AG04449 (cell line): Measurements from ENCODE around the gene AHRR.
"Not testable (repeated sequence)": the region's sequence is repeated elsewhere in the genome, so short reads cannot be mapped to it uniquely, and the experiment has no call there.

ENCODE experiments used
- CTCF ChIA-PET: fragments of 350-600 bp; formaldehyde crosslinking; extraction: SDS; loops from one replicate; lab custom pipeline; 2021; ENCODE audit warnings: antibody characterized with exemption; lab: Yijun Ruan, JAX
- POLR2A ChIA-PET: fragments of 400-600, 350-600 bp; formaldehyde crosslinking; extraction: SDS; loops from one replicate; lab custom pipeline; 2020; ENCODE audit warnings: antibody characterized with exemption, inconsistent platforms; lab: Yijun Ruan, JAX
- DNase-seq: peaks from one replicate; pipeline ENCODE4 v3.0.0-alpha.2; 2010; ENCODE audit warnings: low read depth, low spot score
- H3K4me3 ChIP-seq: 2 replicates; pipeline ENCODE4 v1.5.1; 2011; ENCODE audit warnings: low read depth, mild to moderate bottlenecking, control low read depth, low read length
- CTCF ChIP-seq: IDR thresholded peaks from one replicate; pipeline ENCODE4 v1.5.1; 2011; ENCODE audit warnings: mild to moderate bottlenecking, moderate library complexity, low read length, control low read depth, inconsistent platforms; ENCODE audit not compliant: insufficient read depth; ENCODE audit errors: missing control alignments

The AHRR gene

GRCh38 chr5:378301-378891 lies 56.9 kb downstream of the AHRR start:
- H3K4me3 ChIP-seq, result no peak overlapping the region
- POLR2A ChIA-PET, result interaction anchor here (1.0 to 1.4 kb wide), 2 partner anchors 10 to 17 kb away, joined by 3 to 4 read pairs; no protein-coding TSS in a partner anchor
- CTCF ChIA-PET, result interaction anchor here (0.7 to 2.2 kb wide), 4 partner anchors 13 to 66 kb away, joined by 3 to 7 read pairs (median 3); partner anchors contain the start of gene AHRR
- DNase-seq, result no peak
- no peak for TF ChIP-seq CTCF

DNA sequence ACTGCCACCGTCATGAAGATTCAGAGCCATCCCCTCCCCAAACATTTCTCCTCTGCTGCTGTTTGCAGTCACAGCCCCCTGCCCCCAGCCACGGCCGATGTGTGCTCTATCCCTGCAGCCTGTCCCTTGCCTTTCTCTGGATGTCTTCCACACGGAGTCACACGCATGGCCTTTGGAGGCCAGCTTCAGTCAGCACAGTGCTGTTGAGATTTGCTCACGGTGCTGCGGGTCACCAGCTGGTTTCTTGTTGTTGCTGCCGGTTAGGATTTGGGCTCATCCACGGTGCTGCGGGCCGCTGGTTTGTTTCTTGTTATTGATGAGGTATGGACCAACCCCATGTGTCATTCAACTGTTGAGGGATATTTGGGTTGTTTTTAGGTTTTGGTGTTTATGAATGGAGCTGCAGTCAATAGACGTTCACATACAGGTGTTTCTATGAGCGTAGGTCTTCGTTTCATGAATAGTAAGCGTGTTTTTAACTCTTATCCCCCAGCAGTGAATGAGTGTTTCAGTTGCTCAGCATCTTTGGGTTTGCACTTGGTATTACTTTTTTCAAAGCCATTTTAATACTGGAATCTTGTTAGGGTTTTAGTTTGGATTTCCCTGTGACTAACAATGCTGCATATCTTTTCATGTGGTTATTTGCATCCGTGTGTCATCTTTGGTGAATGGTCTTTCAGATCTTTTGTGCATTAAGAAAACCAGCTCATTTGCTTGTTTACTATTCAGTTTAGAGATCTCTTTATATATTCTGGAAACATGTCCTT lies 57.6 kb downstream of the AHRR start:
- POLR2A ChIA-PET, result interaction anchor here (1.0 to 1.4 kb wide), 2 partner anchors 11 to 16 kb away, joined by 3 to 4 read pairs; no protein-coding TSS in a partner anchor
- no peak for DNase-seq
- CTCF ChIA-PET, result interaction anchor here (1.2 to 2.2 kb wide), 3 partner anchors 14 to 58 kb away, joined by 3 to 7 read pairs (median 3); partner anchors contain the start of gene AHRR
- no peak for TF ChIP-seq CTCF
- no peak overlapping the region for H3K4me3 ChIP-seq

GRCh38 chr5:380701-381309 lies 59.3 kb downstream of the AHRR start:
- ChIA-PET CTCF (interaction anchor here (1.3 to 2.2 kb wide), 2 partner anchors 18 to 43 kb away, joined by 3 to 7 read pairs; no protein-coding TSS in a partner anchor), POLR2A (no interaction called here)
- H3K4me3 ChIP-seq, result no peak overlapping the region
- DNase-seq, result no peak
- TF ChIP-seq CTCF, result no peak

GRCh38 chr5:383066-383465 lies 61.6 kb downstream of the AHRR start:
- no peak for DNase-seq
- ChIA-PET POLR2A (interaction anchor here (1.0 kb wide), 1 partner anchor 14 kb away, joined by 3 read pairs; no protein-coding TSS in a partner anchor), CTCF (interaction anchor here (0.9 kb wide), 1 partner anchor 9 kb away, joined by 3 read pairs; no protein-coding TSS in a partner anchor)
- H3K4me3 ChIP-seq, result no peak overlapping the region
- TF ChIP-seq CTCF, result no peak

- no peak for DNase-seq
- ChIA-PET CTCF (interaction anchor here (0.9 kb wide), 1 partner anchor 9 kb away, joined by 3 read pairs; no protein-coding TSS in a partner anchor), POLR2A (interaction anchor here (1.0 kb wide), 1 partner anchor 15 kb away, joined by 3 read pairs; no protein-coding TSS in a partner anchor)
- TF ChIP-seq CTCF, result no peak
- no peak overlapping the region for H3K4me3 ChIP-seq
These were observed 62.1 kb downstream of the AHRR start for GRCh38 chr5:383621-384020.

- H3K4me3 ChIP-seq, CTCF ChIA-PET, POLR2A ChIA-PET, DNase-seq: not testable (repeated sequence)
These were observed 63.1 kb downstream of the AHRR start for GRCh38 chr5:384576-384975.
